ENCODE measurements around the gene DNAJC17. TPM values are rescaled to one million over a fixed set of nuclear protein-coding genes. Genes with fewer than 3 reads are reported as not detected.

The DNAJC17 gene
- total and polyA plus RNA-seq, 12 donors, result 27.4 to 174 (median 42.6) TPM

- WGBS, 4 donors, result 86 to 94% (median 91%) methylated on average over 5 of the region's 5 CpGs
- intact Hi-C loops (cut with DNase I), result no loop called here
- no peak for TF ChIP-seq CTCF (IDR thresholded peaks at IDR 0.05)
- no peak for TF ChIP-seq POLR2A (IDR thresholded peaks at IDR 0.05)
- H3K27me3 ChIP-seq, result no peaks in the 10 kb centered on the region
- H3K4me1 ChIP-seq (replicated peaks in 1 of 2), result peaks cover 4 to 22% of the 10 kb centered on the region in 2 donors
- no peak for DNase-seq
- H3K27ac ChIP-seq, result peak overlapping the region in 1 of 5 donors; percentile 1
- H3K9me3 ChIP-seq (replicated peaks in 1 of 3), result no peaks in the 10 kb centered on the region
- H3K36me3 ChIP-seq (replicated peaks in 1 of 2), result no peaks in the 10 kb centered on the region
- no peak overlapping the region for H3K4me3 ChIP-seq
Observed at GRCh38 chr15:40796512-40796911, 10.8 kb downstream of the DNAJC17 start.

DNA sequence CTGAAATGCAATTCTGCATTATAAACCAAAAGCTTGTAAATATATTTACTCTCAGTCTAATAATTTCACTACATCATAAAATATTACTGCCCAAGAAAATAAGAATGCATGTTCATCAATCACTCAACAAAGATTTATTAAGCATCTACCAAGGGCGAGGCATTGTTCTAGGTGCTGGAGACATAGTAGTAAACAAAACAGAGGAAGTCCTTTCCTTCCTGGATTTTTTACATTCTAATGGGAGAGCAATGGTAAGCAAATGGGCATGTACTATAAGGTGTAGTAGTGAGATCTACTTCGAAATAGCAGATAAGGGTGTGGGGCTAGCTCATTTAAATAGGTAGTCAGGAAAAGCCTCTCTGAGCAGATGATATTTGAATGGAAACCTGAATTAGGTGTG, 11.2 kb downstream of the DNAJC17 start:
- Histone ChIP-seq H3K4me3 (no peak overlapping the region), H3K27me3 (no peaks in the 10 kb centered on the region), H3K27ac (peak overlapping the region in 2 of 5 donors; percentile 1 to 17), H3K36me3 (replicated peaks in 1 of 2) (no peaks in the 10 kb centered on the region), H3K9me3 (replicated peaks in 1 of 3) (no peaks in the 10 kb centered on the region), H3K4me1 (replicated peaks in 1 of 2) (peaks cover 4 to 22% of the 10 kb centered on the region in 2 donors)
- intact Hi-C loops (cut with DNase I), result no loop called here
- TF ChIP-seq CTCF (IDR thresholded peaks at IDR 0.05) (no peak), POLR2A (IDR thresholded peaks at IDR 0.05) (no peak)
- no peak for DNase-seq
- 65 to 81% (median 77%) methylated on average over 2 of the region's 2 CpGs for WGBS, 4 donors

DNA sequence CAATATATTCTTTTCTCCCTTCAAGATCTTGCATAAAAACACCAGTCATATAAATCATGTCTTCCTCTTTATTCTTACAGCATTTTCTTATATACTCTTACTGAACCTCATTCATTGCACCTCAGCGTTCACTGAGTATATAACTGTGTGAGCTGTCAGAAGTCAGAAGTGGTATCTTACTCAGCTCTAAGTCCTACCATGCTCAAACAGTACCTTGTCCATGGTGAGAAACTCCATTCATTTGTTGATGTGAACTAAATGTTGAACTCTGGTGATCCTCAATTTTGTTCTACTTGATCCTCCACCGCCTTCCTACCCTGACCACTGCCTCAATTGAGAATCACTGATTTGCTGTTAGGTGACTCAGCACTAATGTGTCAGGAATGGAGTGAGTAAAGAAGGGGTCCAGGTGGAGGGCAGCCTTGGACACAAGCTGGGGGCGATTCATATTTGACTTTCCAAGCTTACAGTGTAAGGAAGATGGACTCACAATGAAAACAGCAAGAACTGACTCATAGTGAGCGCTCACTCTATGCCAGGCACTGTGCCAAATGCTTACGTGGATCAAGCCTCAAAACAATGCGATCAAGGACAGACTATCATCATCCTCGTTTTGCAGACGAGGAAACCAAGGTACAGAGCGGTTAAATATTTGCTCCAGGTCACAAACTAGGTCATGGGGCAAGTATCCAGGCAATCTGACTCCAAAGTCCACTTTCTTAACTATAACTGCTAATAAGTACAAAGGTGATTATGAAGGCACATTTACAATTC, 13.9 kb downstream of the DNAJC17 start:
- intact Hi-C loops (cut with DNase I), result no loop called here
- Histone ChIP-seq H3K4me1 (replicated peaks in 1 of 2) (peaks cover 4 to 32% of the 10 kb centered on the region in 2 donors), H3K9me3 (replicated peaks in 1 of 3) (no peaks in the 10 kb centered on the region), H3K36me3 (replicated peaks in 1 of 2) (no peaks in the 10 kb centered on the region), H3K27ac (peak overlapping the region in 4 of 5 donors; percentile 7 to 74 (median 65)), H3K4me3 (no peak overlapping the region), H3K27me3 (no peaks in the 10 kb centered on the region)
- 43 to 51% (median 50%) methylated on average over 8 to 9 of the region's 9 CpGs for WGBS, 4 donors
- DNase-seq, result peak; percentile 86 to 96 (median 94)
- TF ChIP-seq POLR2A (IDR thresholded peaks at IDR 0.05) (no peak), CTCF (IDR thresholded peaks at IDR 0.05) (no peak)

DNA sequence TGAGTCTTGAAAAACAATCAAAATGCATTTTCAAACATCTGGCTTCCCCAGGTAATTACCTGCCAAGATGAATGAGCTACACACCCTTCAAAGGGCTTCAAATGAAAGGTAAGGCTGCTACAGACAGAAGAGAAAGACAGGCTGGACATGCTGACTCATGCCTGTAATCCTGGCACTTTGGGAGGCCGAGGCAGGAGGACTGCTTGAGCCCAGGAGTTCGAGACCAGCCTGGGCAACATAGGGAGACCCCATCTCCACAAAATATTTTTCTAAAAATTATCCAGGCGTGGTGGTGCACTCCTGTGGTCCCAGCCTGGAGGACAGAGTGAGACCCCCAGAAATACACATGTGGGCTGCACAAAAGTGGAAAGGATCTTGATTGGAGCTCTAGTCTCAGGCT, 14.9 kb downstream of the DNAJC17 start:
- Histone ChIP-seq H3K4me3 (no peak overlapping the region), H3K36me3 (replicated peaks in 1 of 2) (no peaks in the 10 kb centered on the region), H3K27me3 (no peaks in the 10 kb centered on the region), H3K9me3 (replicated peaks in 1 of 3) (no peaks in the 10 kb centered on the region), H3K4me1 (replicated peaks in 1 of 2) (peaks cover 4 to 38% of the 10 kb centered on the region in 2 donors), H3K27ac (no peak overlapping the region)
- intact Hi-C loops (cut with DNase I), result no loop called here
- no peak for TF ChIP-seq CTCF (IDR thresholded peaks at IDR 0.05)
- no peak for TF ChIP-seq POLR2A (IDR thresholded peaks at IDR 0.05)
- no peak for DNase-seq
- 79 to 97% (median 96%) methylated on average over 3 of the region's 3 CpGs for WGBS, 4 donors
